Hematopoietic multipotent progenitor cell (in vitro differentiated cells): ENCODE data around the gene ADAMTSL1. TPM values are rescaled to one million over a fixed set of nuclear protein-coding genes. Genes with fewer than 3 reads are reported as not detected.

Experiments
- DNase-seq, 3 donors: peaks; one replicate each; pipeline ENCODE4 v3.0.0-alpha.2; 2011 to 2015; ENCODE audit warnings: low read depth in 2 of 3, low spot score in 2 of 3
- total RNA-seq: library from RNA; depleted of rRNA; stranded (reverse); fragments of >200 nt; gene quantifications from one replicate; pipeline ENCODE4 v1.2.3, GENCODE V29; 2012

Gene ADAMTSL1
- total RNA-seq, 1 donor = under 0.01 TPM

DNA sequence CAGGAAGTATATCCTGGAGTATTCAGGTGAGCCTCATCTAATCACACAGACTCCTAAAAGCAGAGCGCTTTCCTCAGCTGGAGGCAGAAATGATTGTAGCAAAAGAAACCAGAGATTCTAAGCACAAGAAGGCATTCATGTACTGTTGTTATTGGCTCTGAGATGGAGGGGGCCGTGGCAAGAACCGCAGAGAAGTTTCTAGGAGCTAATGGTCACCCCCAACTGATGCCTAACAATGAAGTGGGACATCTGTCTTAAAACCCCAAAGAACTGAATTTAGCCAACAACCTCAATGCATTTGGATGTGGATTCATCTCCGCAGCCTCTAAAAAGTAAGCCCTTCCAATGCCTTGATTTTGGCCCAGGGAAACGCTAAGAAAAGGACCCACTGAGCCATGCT, 76.3 kb downstream of the ADAMTSL1 start:
- DNase-seq = no peak

DNA sequence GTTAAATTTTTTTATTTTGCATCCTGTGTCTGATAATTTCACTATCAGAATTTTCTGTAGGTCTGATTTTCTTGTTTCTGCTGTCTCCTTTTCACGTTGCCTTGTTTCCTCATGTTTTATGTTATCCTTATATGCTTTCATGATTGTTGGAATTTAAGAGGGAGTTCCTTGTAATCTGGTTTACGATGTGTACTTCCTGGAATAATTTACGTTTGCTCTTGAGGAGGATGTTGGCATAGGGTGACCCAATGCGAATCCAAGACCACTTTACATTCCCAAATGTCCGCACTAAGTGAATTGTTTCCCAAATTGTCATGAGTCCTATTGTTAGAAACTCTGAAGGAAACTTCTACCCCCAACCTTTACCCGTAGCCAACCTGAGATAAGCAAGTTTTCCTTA, 80.3 kb downstream of the ADAMTSL1 start:
- no peak for DNase-seq

DNA sequence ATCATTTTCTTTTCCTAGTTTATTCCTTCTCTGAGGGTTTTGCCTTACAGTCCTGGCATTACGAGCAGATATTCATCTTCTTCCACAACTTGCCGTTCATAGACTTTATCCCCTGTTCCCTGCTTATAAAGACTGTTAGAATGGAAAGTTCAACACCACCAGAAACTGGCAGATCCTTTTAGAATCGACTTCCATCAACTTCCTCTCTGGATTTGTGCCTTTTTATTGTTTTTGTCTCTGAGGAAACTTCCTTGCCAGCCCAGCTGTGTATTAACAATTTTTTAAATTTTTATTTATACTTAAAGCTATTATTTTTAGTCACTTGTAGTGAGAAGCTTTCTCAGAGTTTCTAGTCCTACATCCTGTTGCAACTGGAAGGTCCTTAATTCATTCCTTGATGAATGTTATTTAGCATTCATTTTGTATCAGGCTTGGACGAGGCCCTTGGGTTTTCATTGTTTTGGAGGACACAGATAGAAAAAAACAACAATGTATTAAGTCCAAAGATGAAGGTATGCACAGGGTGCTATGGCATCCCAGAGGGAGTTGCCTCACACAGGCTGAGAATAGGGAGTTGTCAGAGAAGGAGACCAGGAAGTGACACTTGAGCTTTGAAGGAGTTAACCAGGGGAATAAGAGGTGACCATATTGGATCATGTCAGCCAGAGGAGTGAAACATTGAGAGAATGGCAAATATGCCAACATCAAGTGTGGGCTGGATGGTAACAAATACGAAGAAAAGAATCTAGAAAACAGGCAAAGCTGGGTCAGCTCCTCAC, 81.3 kb downstream of the ADAMTSL1 start:
- DNase-seq = no peak

DNA sequence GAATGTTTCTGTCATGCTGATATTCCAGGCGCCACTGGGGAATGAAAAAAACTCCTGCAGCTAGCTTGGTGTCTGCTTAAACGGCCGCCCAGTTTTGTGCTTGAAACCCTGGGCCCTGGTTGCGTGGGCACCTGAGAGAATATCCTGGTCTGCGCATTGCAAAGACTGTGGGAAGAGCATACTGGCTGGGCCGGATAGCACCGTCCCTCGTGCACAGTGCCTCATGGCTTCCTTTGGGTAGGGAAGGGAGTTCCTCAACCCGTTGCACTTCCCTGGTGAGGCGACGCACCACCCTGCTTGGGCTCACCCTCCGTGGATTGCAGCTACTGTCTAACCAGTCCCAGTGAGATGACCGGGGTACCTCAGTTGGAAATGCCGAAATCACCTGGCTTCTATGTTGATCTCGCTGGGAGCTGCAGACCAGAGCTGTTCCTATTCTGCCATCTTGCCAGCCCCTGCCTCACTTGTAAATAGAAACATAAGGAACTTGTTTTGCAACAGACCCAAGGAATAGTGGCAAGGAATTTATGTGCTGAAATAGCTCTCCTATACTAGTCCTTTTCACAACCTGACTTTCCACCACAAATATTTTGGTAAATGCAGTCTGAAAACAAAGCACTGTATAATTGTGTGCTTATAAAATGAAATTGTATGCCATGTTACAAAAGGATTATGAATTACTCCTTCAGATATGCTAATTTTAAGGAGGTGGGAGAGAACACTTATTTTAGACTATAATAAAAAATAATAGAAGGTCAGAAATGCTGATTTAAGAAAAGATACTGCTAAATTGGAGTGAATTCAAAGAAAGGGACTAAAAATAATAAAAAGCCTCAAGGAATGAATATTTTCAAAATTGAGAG, 90.3 kb downstream of the ADAMTSL1 start:
- no peak for DNase-seq

DNA sequence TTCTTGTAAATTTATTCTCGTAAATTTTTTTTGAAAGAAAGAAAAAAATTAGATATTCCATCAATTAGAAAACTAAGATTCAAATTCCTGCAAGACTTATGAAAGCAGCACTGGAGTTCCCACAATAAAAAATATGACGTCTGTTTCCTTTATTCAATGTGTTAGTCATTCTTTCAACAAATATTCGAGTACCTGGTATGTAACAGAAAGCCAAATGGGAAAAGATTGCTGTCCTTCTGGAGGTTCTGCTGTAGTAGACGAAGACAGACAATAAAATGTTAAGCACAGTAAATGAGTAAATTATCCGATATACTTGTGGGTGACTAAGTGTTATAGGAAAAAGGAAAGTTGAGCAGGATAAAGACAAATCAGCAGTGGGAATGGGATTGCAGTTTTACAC, 92.2 kb downstream of the ADAMTSL1 start:
- DNase-seq = no peak

DNA sequence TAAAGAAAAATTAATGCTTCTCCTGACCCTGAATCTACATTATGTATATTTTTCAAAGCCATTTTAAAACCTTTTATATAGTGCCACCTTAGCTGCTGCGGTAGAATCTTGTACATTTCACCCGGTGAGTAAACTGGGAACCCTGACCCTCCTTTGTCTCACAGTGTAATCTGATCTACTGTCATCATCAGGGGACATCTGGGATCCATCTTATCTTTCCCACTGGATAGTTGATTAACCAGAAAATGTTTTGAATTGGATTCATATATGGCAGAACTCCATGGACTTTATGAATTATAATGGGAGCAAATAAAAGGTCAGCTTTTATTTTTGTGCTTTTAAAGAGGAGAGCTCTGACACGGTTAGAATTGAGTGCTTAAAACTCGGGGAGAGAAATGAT, 95.0 kb downstream of the ADAMTSL1 start:
- no peak for DNase-seq

DNA sequence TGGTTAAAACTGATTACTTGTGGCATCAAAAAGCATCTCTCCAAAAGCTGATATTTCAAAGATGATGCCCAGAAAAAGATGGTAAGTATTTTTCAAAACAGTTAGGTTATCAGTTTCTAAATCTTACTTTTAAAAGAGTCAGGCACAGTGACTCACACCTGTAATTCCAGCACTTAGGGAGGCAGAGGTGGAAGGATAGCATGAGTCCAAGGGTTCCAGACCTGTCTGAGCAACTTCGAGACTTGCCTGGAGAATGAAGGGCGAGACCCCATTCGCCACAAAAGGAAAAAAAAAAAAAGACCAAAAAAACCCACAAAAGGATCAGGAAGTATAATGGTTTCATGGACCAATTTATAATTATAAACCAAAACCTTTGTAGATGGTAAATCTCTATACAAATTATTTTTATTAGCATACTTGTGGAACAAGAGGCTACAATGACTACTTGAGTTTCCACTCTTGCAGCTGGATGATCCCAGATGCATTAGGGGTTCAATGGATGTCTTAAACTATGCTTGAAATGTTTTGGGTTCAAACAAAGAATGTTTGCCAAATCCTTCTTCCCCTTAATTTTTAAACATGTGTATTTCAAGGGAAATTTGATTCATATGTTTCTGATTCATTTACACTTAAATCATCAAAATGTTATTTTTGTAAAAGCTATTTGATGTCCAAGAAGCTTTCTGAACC, 96.1 kb downstream of the ADAMTSL1 start:
- no peak for DNase-seq

DNA sequence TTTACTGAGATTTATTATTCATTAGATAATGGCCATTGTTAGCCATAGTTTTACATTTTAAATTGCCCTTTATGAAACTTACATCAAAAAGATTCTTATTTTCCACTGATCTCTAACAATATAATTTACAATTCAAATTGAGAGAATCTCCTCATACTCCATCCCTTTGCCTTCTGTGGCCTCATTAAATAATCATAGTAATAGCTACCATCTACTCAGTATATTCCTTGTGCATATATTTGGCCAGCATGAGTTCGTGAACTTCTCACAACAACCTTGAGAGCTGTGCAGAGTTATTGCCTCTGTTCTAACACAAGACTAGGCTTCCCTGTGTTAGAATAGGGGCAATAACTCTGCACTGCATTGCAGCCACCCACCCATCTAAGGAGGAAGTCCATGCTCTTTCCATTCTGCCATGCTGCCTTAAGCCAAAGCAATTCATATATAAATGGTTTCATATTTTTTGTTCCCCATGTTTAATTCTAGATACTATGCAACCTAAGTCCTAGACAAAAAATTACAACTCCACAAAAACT, 99.1 kb downstream of the ADAMTSL1 start:
- no peak for DNase-seq

DNA sequence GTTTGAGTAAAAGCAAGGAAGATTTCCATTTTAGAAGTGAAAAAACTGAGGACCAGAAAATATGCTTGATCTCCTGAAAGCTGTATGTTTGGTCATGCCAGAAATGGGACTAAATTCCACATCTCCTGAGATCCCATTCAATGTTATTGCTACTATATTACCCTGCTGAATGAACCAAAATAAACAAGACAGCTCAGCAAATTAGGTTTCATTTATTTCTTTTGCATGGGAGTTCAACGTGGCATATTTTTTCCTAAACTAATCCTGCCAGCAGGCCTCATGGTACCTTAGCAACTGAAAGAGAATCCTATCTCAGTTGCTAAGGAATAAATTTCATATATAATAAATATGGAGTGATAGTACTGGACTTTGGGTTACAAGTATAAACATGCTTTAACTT, 101.7 kb downstream of the ADAMTSL1 start:
- no peak for DNase-seq

DNA sequence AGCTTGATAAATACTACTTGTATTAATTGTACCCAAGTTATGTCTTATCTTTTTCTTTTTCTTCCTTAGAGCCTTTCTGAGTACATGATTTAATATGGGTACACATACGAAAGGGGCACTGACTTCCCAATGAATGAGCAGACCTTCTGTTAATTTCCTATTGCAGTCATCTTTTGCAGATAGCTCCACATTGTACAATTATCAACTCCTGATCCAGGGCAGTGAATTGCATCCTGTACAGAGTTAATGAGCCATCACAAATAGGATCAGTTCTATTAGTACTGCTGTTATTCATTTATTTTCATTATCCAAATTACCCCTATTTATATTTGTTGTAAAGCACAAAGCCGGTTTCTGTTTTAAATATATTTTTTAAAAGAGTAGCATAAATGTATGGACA, 105.6 kb downstream of the ADAMTSL1 start:
- no peak for DNase-seq

DNA sequence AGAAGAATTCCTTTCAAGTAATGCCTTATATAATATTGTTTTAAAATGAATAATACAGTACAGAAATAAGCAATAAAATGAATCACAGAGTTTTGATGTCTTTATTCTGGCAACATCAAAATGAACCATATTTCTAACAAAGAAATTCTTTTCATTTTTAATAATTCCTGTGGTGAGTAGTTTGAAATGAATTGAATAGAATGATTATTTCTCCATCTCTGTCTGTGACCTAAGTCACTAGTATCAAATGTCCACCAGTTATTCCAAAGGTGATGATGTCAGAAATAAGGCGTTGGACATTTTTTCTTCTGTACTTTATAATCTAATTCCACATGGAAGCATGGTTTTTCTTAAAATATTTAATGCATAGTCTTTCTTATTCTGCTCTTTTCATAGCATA, 106.2 kb downstream of the ADAMTSL1 start:
- DNase-seq = no peak

DNA sequence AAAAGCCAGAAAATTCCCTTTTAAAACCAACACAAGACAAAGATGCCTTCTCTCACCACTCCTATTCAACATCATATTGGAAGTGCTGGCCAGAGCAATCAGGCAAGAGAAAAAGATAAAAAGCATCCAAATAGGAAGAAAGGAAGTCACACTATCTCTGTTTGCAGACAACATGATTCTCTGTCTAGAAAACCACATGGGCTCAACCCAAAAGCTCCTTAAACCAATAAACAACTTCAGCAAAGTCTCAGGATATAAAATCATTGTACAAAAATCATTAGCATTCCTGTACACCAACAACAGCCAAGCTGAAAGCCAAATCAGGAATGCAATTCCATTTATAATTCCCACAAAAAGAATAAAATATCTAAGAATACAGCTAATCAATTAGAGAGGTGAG, 112.0 kb downstream of the ADAMTSL1 start:
- DNase-seq = no peak

DNA sequence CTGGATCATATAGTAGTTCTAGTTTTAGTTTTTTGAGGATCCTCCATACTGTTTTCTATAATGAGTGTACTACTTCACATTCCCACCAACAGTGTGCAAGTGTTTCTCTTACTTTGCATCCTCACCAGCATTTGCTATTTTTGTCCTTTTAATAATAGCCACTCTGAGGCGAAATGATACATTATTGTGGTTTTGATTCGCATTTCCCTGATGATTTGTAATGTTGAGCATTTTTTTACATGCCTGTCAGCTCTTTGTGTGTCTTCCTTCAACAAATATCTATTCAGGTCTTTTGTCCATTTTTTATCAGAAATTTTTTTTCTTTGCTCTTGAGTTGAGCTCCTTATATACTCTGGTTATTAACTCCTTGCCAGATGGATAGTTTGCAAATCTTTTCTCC, 114.0 kb downstream of the ADAMTSL1 start:
- DNase-seq = no peak

DNA sequence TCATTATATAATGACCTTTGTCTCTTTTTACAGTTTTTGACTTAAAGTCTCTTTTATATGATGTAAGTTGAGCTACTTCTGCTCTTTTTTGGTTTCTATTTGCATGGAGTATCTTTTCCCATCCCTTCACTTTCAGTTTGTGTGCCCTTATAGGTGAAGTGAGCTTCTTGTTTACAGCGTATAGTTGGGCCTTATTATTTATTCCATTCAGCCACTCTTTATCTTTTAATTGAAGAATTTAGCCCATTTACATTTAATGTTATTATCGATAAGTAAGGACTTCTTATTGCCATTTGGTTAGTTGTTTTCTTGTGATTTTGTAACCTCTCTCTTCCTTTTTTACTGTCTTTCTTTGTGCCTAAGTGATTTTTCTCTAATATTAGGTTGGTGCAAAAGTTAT, 117.3 kb downstream of the ADAMTSL1 start:
- no peak for DNase-seq

DNA sequence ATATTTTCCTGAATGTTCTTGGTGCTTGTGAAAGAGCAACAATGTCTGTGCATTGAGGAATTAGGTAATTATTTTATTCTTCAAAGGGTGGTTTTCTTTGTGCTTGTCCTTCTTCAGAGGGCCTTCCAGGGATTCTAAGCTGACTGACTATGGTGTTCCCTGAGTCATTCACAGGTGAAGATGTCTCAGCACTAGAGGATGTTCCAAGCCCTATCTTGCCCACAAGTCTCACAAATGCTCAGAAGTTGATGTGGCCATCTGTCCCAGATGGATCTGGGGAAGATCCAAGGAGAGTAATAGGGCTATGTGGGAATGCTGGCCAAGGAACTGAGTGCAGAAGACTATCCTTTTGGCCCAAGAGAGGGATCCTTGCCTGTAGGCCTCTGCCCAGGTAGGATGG, 120.9 kb downstream of the ADAMTSL1 start:
- no peak for DNase-seq

DNA sequence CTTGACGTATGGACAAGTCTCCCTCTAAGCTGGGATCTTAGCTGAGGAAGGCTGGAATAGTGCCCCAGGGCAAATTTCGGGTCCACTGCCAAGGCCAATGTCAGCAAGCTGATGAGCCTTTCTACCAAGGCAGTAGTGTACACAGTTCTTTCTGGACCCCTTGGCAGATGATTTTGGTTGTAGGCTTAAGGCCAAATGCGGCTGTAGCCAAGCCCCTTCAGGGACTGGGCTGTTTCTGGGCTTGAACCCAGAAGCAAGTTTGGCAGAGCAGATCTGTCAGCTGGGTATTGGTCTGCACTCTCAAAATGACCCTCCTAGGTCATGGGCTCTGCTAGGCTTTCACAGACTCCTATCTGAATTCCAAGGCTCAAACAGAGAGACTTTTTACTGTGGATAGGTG, 121.6 kb downstream of the ADAMTSL1 start:
- DNase-seq = no peak

DNA sequence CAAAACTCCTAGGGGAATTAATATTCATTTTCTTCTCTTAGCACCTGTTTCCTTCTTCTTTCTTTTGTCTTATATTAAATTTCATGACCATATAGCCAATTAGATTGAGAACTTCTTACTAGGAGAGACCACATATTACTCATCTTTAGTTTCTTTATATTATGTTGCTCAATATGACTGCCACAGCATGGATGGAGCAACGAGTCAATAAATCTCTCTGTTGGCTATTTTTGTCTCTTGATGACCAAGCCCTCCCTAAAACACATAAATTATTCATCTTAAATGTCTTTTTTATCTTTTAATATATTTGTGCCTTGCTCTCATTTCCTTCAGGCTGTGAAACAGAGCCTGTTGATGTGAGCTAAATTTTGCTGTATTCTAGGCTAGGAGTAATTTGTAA, 123.0 kb downstream of the ADAMTSL1 start:
- no peak for DNase-seq

DNA sequence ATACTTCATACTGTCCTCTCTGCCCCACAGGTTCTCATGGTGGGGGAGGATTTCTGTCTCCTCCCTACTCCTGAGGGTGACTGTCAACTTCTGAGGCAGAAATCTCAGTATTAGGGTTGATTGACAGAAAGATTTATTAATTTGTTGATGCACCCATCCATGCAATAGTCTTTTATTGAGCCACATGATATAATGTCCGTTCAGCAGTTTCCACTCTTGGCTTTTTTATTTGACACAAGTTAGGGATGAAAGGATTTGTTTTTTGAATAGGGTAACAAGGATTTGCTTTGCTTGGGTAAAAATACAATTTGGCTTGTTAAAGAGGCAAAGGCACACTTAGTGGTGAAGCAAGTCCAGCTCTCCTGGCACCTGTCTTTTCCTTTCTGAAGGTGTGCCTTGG, 125.0 kb downstream of the ADAMTSL1 start:
- no peak for DNase-seq

DNA sequence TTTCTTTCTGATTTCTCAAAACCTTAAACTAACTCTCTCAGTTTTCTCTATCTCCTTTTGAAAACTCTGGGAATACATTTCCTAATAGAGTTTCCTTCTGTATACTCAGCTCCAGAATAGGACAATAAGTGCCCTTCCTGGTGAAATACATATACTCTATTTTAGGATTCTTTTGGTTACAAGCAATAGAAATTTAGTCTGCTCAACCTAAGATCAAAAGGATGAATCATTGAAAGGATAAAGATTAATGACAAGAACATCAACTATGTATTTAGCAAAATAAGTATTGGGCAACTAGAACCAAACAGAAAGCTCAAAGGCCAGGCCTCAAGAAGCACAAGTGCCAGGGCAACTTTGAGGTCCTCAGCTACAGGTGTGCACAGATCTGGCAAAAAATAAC, 127.1 kb downstream of the ADAMTSL1 start:
- no peak for DNase-seq

DNA sequence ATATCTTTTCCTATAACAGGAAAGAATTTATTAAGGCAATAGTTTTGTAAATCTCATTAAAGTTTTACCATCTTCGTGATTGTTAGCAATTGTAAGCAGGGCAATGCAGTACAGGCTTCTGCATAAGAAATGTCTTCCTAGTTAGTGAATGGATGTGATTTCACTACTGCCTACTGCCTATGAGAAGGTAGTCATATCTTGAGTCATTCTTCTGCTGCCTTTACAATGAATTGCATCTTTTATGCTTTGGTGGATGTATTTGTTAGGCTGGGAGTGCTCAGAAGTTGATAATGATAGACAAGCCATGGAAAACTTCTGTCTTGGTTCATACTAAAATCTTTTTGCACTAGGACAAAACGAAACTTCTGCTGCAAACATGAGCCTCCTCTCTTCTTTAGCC, 128.0 kb downstream of the ADAMTSL1 start:
- no peak for DNase-seq
